H1 (cell line): Measurements from ENCODE around the gene UMODL1.

ENCODE experiments used
- EZH2 ChIP-seq: fragments of 200-600 bp; sonication (generic); IDR thresholded peaks from 2 replicates; pipeline ENCODE4 v1.7.1; 2012; ENCODE audit warnings: low read depth, mild to moderate bottlenecking, moderate library complexity, low read length, inconsistent platforms; ENCODE audit not compliant: severe bottlenecking
- GABPA ChIP-seq: IDR thresholded peaks from 2 replicates; pipeline ENCODE4 v1.6.1; 2011; ENCODE audit warnings: mild to moderate bottlenecking, low read length, moderate library complexity, borderline replicate concordance; ENCODE audit not compliant: insufficient read depth
- POLR2A ChIP-seq, 2 experiments: IDR thresholded peaks; 1 replicate in 1 of 2; 2 replicates in 1 of 2; pipeline ENCODE4 v1.6.1; 2011; ENCODE audit warnings: low read depth in 2 of 2, low read length in 2 of 2, mild to moderate bottlenecking in 2 of 2; ENCODE audit errors: control extremely low read depth in 1 of 2
- SP1 ChIP-seq: IDR thresholded peaks from 2 replicates; pipeline ENCODE4 v1.6.1; 2011; ENCODE audit warnings: low read depth, low read length
- TAF7 ChIP-seq: optimal IDR thresholded peaks from 2 replicates; pipeline ENCODE3; 2011; ENCODE audit warnings: low read depth, mild to moderate bottlenecking, inconsistent platforms, low read length, moderate library complexity, borderline replicate concordance
- USF2 ChIP-seq: IDR thresholded peaks from 2 replicates; pipeline ENCODE4 v1.6.1; 2011; ENCODE audit warnings: low read length, improper control_type of control experiment
- ZNF274 ChIP-seq: IDR thresholded peaks from 2 replicates; pipeline ENCODE4 v1.7.0; 2012; ENCODE audit warnings: low read length, borderline replicate concordance; ENCODE audit errors: extremely low read depth
- TF ChIP-seq, protein P1 (sequence below), 3 experiments: IDR thresholded peaks; 1 replicate in 2 of 3; 2 replicates in 1 of 3; pipeline versions ENCODE4 v1.5.1 to v1.6.1; 2011; ENCODE audit warnings: low read length in 3 of 3, mild to moderate bottlenecking in 3 of 3, inconsistent platforms in 2 of 3, low read depth in 1 of 3, moderate library complexity in 1 of 3; ENCODE audit not compliant: insufficient read depth in 1 of 3; ENCODE audit errors: control extremely low read depth in 1 of 3

DNA sequence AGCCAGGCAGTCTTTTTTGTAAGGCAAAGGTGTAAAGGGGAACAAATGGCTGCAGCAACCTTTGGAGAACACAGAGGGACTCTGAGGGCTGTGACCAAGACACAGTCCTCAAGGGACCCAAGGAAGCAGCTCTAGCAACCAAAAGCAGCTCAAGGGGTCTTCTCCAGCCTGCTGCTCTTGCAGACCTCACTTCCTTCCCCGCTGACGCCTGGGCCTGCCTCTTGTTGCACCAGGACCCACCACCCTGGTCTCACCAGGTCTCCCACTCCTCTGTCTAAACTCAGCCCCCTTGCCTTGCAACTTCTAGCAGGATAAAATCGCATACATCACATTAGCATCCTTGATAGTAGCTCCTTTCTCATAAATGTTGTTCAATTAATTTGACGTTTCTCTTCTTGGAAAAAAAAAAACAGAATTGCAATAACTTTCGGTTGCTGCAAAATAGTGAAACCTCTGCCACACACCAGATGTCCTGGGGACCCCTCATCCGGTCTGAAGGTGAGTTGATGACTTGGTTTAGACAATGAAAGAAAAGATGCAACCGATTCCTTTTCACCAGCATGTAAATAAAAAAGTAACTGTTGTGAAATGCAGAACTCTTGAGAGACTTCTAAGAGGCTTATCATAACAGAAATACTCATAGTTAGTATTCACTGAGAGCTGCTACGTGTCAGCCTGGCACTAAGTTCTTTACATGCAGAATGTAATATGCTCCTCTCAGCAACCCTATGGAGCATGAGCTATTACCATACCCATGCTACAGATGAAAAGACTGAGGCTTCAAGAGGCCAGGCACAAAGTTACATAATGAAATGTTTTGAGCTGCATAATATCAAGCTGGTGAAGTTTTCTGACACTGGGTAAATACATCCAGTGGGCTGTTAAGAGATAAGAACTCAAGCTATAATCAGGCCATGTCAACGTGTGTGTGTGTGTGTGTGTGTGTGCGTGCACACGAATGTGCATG lies 58.5 kb downstream of the UMODL1 start:
- TF ChIP-seq GABPA, result no peak
- no peak for TF ChIP-seq SP1
- TF ChIP-seq ZNF274, result no peak
- TF ChIP-seq, protein P1, sequence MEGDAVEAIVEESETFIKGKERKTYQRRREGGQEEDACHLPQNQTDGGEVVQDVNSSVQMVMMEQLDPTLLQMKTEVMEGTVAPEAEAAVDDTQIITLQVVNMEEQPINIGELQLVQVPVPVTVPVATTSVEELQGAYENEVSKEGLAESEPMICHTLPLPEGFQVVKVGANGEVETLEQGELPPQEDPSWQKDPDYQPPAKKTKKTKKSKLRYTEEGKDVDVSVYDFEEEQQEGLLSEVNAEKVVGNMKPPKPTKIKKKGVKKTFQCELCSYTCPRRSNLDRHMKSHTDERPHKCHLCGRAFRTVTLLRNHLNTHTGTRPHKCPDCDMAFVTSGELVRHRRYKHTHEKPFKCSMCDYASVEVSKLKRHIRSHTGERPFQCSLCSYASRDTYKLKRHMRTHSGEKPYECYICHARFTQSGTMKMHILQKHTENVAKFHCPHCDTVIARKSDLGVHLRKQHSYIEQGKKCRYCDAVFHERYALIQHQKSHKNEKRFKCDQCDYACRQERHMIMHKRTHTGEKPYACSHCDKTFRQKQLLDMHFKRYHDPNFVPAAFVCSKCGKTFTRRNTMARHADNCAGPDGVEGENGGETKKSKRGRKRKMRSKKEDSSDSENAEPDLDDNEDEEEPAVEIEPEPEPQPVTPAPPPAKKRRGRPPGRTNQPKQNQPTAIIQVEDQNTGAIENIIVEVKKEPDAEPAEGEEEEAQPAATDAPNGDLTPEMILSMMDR (IDR thresholded peaks at IDR 0.05; ENCODE audit: control extremely low read depth in 1 of 3, insufficient read depth in 1 of 3, low read depth in 1 of 3, low read length in 3 of 3), result no peak
- TF ChIP-seq EZH2, result no peak
- TF ChIP-seq TAF7, result no peak
- TF ChIP-seq USF2, result no peak
- no peak for TF ChIP-seq POLR2A (IDR thresholded peaks at IDR 0.05; ENCODE audit: control extremely low read depth in 1 of 2, low read depth in 2 of 2, low read length in 2 of 2)
